ENCODE results near the gene ZNG1B.
"Not testable (repeated sequence)": the region's sequence is repeated elsewhere in the genome, so short reads cannot be mapped to it uniquely, and the experiment has no call there.

DNA sequence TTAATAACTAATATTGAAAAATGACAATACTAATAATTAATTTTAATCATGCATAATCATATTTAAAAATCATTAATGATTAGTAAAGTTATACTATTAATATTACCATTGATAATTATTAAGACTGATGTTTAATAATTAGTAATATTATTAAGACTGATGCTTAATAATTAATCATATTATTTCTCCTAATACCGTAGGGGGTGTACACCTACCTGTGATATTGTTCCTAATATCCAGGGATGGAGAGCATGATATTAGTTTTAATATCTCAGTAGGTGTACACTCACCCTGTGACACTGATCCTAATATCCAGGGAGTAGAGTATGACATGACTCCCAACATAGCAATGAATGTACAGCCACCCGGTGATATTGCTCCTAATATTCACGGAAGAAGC, 73.4 kb downstream of the ZNG1B start:
- TF ChIP-seq, protein P1, sequence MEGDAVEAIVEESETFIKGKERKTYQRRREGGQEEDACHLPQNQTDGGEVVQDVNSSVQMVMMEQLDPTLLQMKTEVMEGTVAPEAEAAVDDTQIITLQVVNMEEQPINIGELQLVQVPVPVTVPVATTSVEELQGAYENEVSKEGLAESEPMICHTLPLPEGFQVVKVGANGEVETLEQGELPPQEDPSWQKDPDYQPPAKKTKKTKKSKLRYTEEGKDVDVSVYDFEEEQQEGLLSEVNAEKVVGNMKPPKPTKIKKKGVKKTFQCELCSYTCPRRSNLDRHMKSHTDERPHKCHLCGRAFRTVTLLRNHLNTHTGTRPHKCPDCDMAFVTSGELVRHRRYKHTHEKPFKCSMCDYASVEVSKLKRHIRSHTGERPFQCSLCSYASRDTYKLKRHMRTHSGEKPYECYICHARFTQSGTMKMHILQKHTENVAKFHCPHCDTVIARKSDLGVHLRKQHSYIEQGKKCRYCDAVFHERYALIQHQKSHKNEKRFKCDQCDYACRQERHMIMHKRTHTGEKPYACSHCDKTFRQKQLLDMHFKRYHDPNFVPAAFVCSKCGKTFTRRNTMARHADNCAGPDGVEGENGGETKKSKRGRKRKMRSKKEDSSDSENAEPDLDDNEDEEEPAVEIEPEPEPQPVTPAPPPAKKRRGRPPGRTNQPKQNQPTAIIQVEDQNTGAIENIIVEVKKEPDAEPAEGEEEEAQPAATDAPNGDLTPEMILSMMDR (IDR thresholded peaks at IDR 0.05): not testable (repeated sequence)
- not testable (repeated sequence) for TF ChIP-seq EP300, POLR2AphosphoS5 (IDR thresholded peaks at IDR 0.05)
